ENCODE data around the gene IFNGR1. TPM values are rescaled to one million over a fixed set of nuclear protein-coding genes. Genes with fewer than 3 reads are reported as not detected.
"Not testable (repeated sequence)": the region's sequence is repeated elsewhere in the genome, so short reads cannot be mapped to it uniquely, and the experiment has no call there.

Gene IFNGR1
- total RNA-seq, 1 donor from 2014 or later = 23.0 TPM

DNA sequence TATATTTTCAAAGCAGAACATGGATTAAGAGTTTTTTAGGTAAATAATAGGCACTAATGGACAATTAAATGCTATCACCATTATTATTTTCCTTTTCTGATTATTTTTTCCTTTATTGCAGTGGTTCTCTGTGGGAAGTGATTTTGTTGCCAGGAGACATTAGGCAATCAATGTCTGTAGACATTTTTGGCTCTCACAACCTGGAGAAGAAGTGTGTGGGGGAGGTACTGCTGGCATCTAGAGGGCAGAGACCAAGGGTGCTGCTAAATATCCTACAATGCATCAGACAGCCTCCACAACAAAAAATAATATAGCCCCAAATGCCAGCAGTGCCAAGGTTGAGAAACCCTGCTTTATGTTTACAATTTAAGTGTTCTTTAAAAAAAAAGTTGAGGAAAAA, 8.3 kb downstream of the IFNGR1 start:
- DNase-seq (ENCODE audit: low read depth, low spot score) = no peak
- H3K4me3 Mint-ChIP-seq = no peak overlapping the region
- H3K9me3 Mint-ChIP-seq = peaks cover 21% of the 10 kb centered on the region
- TF ChIP-seq, protein P1, sequence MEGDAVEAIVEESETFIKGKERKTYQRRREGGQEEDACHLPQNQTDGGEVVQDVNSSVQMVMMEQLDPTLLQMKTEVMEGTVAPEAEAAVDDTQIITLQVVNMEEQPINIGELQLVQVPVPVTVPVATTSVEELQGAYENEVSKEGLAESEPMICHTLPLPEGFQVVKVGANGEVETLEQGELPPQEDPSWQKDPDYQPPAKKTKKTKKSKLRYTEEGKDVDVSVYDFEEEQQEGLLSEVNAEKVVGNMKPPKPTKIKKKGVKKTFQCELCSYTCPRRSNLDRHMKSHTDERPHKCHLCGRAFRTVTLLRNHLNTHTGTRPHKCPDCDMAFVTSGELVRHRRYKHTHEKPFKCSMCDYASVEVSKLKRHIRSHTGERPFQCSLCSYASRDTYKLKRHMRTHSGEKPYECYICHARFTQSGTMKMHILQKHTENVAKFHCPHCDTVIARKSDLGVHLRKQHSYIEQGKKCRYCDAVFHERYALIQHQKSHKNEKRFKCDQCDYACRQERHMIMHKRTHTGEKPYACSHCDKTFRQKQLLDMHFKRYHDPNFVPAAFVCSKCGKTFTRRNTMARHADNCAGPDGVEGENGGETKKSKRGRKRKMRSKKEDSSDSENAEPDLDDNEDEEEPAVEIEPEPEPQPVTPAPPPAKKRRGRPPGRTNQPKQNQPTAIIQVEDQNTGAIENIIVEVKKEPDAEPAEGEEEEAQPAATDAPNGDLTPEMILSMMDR (conservative IDR thresholded peaks at IDR 0.05) = no peak
- H3K27me3 Mint-ChIP-seq (ENCODE audit: low read depth) = no peaks in the 10 kb centered on the region
- no peaks in the 10 kb centered on the region for H3K4me1 Mint-ChIP-seq
- H3K27ac Mint-ChIP-seq (ENCODE audit: unreplicated experiment) = no peak overlapping the region
- peaks cover 42% of the 10 kb centered on the region for H3K36me3 Mint-ChIP-seq (ENCODE audit: low read depth)

DNA sequence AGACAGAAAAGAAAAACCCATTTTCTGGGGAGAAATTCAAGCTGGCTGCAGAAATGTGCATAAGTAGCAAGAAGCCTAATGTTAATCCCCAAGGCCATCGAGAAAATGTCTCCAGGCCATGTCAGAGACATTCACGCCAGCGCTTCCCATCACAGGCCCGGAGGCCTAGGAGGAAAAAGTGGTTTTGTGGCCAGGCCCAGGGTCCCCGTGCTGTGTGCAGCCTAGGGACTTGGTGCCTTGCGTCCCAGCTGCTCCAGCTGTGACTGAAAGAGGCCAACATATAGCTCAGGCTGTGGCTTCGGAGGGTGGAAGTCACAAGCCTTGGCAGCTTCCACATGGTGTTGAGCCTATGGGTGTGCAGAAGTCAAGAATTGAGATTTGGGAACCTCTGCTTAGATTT, 10.9 kb downstream of the IFNGR1 start:
- no peak overlapping the region for H3K27ac Mint-ChIP-seq (ENCODE audit: unreplicated experiment)
- H3K4me1 Mint-ChIP-seq = no peaks in the 10 kb centered on the region
- TF ChIP-seq, protein P1 (conservative IDR thresholded peaks at IDR 0.05) = no peak
- no peaks in the 10 kb centered on the region for H3K27me3 Mint-ChIP-seq (ENCODE audit: low read depth)
- DNase-seq (ENCODE audit: low read depth, low spot score) = no peak
- H3K4me3 Mint-ChIP-seq = no peak overlapping the region
- peaks cover 21% of the 10 kb centered on the region for H3K9me3 Mint-ChIP-seq
- H3K36me3 Mint-ChIP-seq (ENCODE audit: low read depth) = peaks cover 55% of the 10 kb centered on the region

DNA sequence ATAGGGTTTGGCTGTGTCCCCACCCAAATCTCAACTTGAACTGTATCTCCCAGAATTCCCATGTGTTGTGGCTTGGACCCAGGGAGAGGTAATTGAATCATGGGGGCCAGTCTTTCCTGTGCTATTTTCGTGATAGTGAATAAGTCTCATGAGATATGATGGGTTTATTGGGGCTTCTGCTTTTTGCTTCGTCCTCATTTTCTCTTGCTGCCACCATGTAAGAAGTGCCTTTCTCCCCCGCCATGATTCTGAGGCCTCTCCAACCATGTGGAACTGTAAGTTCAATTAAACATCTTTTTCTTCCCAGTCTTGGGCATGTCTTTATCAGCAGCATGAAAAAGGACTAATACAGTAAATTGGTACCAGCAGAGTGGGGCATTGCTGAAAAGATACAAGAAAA, 11.7 kb downstream of the IFNGR1 start:
- peaks cover 19% of the 10 kb centered on the region for H3K9me3 Mint-ChIP-seq
- not testable (repeated sequence) for H3K4me1 Mint-ChIP-seq; H3K4me3 Mint-ChIP-seq; H3K27me3 Mint-ChIP-seq (ENCODE audit: low read depth); H3K27ac Mint-ChIP-seq (ENCODE audit: unreplicated experiment); DNase-seq (ENCODE audit: low read depth, low spot score)
- H3K36me3 Mint-ChIP-seq (ENCODE audit: low read depth) = peaks cover 54% of the 10 kb centered on the region

DNA sequence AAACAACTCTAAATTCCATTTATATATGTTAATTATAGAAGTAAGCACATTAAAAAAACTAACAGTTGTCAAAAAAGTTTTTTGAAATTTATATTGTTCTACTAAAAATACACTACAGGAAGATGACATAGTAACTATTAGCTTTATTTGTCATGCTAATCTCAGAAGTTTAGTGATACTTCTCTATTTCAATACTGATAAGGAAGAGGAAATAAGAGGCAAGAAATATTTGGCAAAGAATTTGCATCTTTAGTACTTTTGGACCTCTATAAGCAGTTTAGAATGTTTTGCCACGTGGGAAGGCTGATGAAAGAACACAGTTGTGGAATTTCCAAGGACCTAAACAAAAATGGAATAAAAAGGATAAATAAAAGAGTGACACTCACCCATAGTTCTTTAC, 12.6 kb downstream of the IFNGR1 start:
- Mint-ChIP-seq H3K4me3 (no peak overlapping the region), H3K9me3 (peaks cover 18% of the 10 kb centered on the region), H3K27ac (ENCODE audit: unreplicated experiment) (no peak overlapping the region), H3K27me3 (ENCODE audit: low read depth) (no peaks in the 10 kb centered on the region), H3K4me1 (no peaks in the 10 kb centered on the region), H3K36me3 (ENCODE audit: low read depth) (peaks cover 51% of the 10 kb centered on the region)
- no peak for DNase-seq (ENCODE audit: low read depth, low spot score)
- TF ChIP-seq, protein P1 (conservative IDR thresholded peaks at IDR 0.05) = no peak

DNA sequence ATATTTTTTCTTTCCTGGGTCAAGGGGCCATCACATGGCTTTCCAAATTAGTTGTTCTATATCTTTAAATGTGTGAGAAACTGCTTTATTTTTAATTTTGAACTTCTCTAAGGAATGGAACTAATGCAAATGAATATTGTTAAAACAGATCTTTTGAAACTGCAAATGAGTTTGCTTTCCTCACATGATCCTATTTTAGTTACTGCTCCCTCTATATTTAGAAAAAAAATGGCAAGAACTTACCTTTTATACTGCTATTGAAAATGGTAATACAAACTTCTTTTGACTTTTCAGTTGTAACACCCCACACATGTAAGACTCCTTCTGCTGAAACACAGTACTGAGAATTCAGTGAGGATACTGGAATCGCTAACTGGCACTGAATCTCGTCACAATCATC, 15.9 kb downstream of the IFNGR1 start:
- Mint-ChIP-seq H3K4me3 (no peak overlapping the region), H3K36me3 (ENCODE audit: low read depth) (peaks cover 41% of the 10 kb centered on the region), H3K27me3 (ENCODE audit: low read depth) (no peaks in the 10 kb centered on the region), H3K4me1 (no peaks in the 10 kb centered on the region), H3K27ac (ENCODE audit: unreplicated experiment) (no peak overlapping the region), H3K9me3 (peaks cover 7% of the 10 kb centered on the region)
- TF ChIP-seq, protein P1 (conservative IDR thresholded peaks at IDR 0.05) = no peak
- no peak for DNase-seq (ENCODE audit: low read depth, low spot score)

DNA sequence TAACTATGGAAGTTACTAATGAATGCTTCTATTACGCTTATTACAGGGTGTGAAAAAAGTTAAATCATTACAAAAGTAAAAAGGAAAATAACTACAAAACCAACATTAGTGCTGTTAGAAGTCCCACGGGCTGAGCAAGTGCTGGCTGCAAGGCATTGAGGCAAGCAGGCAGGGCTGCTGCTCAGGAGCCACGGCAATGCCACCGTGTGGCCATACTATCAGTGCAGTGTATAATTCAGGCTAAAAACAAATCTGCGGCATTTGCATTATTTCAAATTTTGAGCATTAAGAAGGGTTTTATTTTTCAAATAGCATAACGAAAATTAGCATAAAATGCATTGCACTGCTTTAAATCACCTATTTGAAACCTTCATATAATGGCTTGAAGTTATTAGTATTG, 17.1 kb downstream of the IFNGR1 start:
- Mint-ChIP-seq H3K27me3 (ENCODE audit: low read depth) (no peaks in the 10 kb centered on the region), H3K27ac (ENCODE audit: unreplicated experiment) (no peak overlapping the region), H3K4me1 (no peaks in the 10 kb centered on the region), H3K36me3 (ENCODE audit: low read depth) (peaks cover 38% of the 10 kb centered on the region), H3K9me3 (no peaks in the 10 kb centered on the region), H3K4me3 (no peak overlapping the region)
- TF ChIP-seq, protein P1 (conservative IDR thresholded peaks at IDR 0.05) = peak; percentile 54
- DNase-seq (ENCODE audit: low read depth, low spot score) = no peak

Measured in neural crest cell (in vitro differentiated cells).